ENCODE results near the gene WWOX.

The WWOX gene

DNA sequence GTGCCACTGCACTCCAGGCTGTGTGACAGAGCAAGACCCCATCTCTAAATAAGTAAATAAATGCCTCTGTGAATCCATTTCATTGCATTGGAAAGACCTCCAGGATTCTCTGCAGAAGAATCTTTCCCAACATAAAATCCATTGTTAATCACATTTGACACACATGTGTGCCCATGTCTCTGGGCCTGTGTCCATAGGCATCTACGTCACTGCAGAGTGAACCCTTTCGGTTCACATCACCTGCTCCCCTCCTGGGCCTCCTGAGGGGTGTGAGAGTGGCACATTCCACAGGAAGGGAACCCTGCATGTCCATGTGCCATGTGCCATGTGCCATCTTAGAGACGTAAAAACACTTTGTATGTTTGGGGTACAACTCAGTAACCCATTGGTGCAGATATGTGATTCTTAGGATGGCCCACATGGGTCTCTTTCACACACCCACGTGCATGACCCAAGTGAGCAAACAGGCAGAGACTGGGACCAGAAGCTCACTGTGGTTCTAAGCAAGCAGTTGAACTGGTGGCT, 1073.6 kb downstream of the WWOX start:
- no peak for DNase-seq

DNA sequence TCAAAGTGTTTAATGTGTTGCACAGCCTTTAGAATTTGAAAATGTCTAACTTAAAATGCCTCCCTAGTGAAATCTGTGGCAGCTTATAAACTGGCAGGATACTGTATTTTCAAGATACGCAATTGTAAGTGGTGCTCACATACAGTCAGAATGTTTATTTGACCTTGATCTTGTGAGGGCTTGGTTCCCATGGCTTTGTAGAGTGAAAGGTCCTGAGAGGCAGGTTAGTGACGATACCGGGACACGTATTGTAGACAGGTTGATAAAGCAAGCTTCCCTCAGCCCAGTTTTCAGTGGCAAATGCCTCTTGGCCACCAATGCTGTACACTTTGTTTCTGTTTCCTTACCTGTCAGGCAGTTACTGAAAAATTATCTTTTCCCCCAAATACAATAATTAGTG, 1074.5 kb downstream of the WWOX start:
- DNase-seq: no peak

- no peak for DNase-seq
Observed at GRCh38 chr16:79175286-79176057, 1076.0 kb downstream of the WWOX start.

GRCh38 chr16:79177018-79177417, 1077.6 kb downstream of the WWOX start:
- no peak for DNase-seq

GRCh38 chr16:79181419-79181818, 1082.0 kb downstream of the WWOX start:
- DNase-seq: no peak

DNA sequence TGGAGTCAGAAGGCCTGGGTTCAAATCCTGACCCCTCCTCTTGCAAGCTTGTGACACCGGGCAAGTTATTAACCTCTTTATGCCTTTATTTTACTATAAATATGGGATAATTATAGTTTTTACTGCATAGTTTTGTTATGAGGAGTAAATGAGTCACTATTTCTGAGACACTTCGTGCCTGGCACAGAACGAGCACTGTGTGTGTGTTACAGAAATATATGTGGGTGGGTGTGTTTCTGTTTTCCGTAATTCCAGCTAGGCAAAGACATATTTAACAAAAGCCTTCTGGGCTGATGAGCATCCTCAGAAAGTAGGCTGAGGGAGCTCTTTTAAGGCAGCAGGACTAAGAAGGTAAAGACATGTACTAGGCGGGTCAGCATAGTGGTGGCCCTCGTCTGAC, 1083.2 kb downstream of the WWOX start:
- no peak for DNase-seq

DNA sequence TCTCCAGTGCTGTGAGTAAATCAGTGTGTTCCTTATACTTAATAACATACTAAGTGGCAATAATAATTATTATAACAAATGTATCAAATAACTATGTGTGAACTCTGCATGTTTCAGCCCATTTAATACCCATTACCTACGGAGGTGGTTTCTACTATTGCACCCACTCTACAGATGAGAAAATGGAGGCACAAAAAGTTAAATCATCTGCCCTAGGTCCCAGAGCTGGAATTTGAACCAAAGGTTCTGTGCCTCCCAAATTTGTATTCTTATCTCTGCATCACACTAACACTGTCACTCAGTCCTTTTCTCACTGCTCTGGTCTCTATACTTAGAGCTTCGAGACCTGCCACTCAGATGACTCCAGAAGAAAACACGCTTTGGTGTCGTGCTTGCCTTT, 1084.1 kb downstream of the WWOX start:
- no peak for DNase-seq

- DNase-seq: no peak
Observed at GRCh38 chr16:79184464-79185030, 1085.1 kb downstream of the WWOX start.

- DNase-seq: no peak
Observed at GRCh38 chr16:79185711-79186110, 1086.3 kb downstream of the WWOX start.

- no peak for DNase-seq
Observed at GRCh38 chr16:79186196-79186595, 1086.7 kb downstream of the WWOX start.

DNA sequence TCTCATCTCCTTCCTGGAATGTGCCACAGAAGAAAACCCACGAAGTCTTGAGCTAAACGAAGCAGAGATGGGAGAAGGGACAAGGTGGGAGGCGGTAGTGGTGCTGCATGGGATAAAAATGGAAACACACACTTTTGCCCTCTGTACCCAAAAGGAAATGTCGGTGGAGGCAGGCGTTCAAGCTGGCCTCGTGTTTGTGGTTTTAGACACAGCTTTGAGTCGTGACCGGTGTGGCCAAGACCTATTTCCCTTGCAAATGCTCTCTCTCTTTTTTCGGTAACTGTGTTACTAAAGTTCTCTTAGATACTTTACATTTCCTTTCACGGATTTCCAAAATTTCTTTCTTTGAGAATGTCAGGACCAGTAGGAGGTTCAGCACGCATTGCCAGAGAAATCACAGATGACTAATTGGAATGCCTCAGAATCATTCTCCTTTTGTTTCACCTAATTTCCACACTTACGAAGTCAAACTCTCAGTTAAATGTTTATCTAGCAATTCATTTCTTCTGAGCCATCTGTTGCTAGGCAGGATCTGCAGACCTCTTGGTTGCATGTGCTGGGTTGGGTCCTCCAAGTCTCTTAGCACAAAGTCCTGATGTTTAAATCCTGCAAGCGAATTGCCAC, 1088.8 kb downstream of the WWOX start:
- DNase-seq: no peak

DNA sequence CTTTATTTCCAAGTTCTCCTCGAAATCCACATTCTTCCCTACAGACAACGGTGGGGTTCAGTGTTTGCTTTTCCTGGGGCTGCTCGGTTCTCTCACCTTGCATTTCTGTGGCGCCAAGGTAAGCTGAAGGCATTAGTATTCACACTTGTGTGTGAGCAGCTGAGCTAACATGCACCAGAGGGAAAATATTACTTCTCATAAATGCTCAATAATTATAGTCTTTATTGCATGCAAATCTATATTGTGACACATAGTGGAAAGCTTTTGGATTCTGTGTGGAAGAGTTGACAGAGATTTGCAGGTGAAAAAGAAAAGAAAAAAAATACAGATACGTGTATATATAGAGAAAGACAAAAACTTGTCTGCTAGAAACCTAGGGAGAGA, 1089.3 kb downstream of the WWOX start:
- no peak for DNase-seq

DNA sequence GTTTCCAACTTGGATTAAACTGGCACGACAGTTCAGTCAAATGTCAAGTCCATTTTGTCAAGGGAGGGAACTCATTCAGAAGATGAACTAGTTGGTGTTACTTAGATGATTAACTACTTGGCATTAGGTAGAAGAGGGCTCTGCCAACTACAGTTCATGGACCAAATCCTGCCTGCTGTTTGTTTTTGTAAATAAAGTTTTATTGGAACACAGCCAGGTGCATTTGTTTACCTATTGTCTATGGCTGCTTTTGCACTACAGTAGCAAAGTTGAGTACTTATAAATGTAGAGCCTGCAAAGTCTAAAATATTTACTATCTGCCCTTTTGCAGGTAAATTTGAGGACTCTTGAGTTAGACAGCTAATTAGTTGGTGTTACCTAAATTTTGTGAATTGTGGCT, 1091.1 kb downstream of the WWOX start:
- no peak for DNase-seq

DNA sequence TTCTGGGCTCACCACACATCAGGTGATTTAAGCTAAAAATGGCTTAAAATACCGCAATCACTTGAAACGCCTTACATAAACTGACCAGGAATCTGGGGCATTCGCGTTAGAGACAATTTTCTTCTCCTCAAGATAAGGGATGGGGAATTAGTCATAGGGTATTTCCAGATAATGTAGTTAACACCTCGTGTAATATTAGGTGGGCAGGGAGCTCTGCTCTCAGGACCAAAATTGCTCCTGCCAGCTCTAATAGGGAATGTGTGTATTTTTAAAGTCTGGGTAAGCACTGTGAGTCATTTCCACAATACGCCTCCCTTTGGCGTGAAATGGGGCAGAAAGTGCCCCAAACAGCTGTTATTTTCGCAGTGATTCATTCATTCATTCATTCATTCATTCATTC, 1092.5 kb downstream of the WWOX start:
- no peak for DNase-seq

- DNase-seq: no peak
Observed at GRCh38 chr16:79192904-79193303, 1093.5 kb downstream of the WWOX start.

DNA sequence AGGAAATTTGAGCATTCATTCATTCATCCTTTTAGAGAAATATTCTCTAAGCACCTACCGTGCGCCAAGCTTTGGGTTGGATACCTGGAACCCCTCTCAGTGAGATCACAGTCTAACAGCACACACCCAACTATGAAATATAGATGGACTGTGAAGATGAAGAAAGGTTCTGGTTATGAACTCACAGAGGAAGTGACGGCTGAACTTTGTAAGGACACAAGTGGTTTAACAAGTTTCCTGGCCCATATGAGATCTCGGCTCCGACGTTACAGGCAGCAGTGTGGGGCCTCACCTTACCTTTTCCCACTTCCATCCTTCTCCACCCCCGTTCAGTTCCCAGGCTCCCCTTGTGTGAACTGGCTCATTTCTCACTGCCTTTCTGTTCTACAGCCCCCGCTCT, 1094.8 kb downstream of the WWOX start:
- DNase-seq: no peak

- DNase-seq: no peak
Observed at GRCh38 chr16:79195938-79196337, 1096.5 kb downstream of the WWOX start.

DNA sequence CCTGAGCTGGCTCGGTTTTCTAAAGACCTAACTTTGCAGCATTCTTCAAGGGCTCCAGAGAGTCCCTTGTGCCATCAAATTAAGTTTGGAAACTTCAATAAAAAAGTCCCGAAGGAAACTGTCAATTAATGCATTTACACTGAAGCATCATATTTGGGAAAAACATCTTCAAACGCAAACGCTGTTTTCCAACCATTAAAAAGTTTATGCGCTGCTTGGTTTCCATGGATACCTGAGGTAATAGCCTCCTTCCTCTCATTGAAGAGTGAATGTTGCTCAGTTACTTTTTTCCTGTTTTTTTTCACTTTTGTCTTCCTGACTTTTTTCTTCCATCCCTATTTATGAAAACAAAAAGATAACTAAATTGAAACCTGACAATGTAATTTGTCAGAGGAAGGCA, 1102.0 kb downstream of the WWOX start:
- no peak for DNase-seq

- DNase-seq: no peak
Observed at GRCh38 chr16:79202977-79203376, 1103.5 kb downstream of the WWOX start.

DNA sequence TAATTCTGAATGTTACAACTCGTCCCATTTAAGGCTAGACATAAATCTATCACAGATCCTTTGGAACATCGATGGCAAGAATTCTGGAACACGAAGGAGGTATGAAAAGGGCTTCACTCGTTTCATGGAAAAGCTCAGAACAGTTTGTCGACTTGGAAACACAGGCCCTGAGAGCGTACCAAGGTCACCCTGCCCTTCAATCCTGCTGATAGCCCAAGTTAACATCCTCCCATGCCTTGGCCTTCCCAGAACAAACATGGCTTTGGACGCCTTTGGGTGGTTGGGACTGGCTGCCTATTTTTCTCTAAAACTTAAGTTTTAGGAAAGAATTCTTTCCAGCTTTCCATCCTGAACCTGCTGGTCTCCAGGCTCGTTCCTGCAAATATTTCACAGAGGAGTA, 1105.0 kb downstream of the WWOX start:
- DNase-seq: no peak

- no peak for DNase-seq
Observed at GRCh38 chr16:79206889-79207288, 1107.4 kb downstream of the WWOX start.

DNA sequence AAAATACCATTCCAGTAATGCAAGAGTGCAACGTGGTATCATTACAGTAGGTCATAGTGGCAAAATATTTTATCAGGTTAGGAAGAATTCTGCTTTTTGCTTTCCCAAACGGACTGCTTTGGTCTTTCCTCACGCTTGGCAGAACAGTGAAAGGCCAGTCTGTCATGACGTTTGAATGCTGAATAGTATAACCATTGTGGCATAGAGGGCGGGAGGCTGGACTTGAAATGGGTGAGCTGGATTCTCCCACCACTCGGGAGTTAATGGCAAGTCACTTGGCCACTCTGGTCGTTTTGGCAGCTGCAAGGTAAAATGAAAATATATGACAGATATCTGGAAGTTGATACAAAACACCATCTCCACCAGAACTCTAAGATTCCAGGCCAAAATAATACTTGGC, 1109.9 kb downstream of the WWOX start:
- no peak for DNase-seq

- no peak for DNase-seq
Observed at GRCh38 chr16:79210607-79211006, 1111.2 kb downstream of the WWOX start.

DNA sequence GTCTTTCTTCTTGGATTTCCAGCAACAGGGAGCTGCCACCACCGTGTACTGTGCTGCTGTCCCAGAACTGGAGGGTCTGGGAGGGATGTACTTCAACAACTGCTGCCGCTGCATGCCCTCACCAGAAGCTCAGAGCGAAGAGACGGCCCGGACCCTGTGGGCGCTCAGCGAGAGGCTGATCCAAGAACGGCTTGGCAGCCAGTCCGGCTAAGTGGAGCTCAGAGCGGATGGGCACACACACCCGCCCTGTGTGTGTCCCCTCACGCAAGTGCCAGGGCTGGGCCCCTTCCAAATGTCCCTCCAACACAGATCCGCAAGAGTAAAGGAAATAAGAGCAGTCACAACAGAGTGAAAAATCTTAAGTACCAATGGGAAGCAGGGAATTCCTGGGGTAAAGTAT, 1112.1 kb downstream of the WWOX start:
- no peak for DNase-seq
